ENCODE results near the gene LEF1.
"Not testable (repeated sequence)": the region's sequence is repeated elsewhere in the genome, so short reads cannot be mapped to it uniquely, and the experiment has no call there.

LEF1 gene

DNA sequence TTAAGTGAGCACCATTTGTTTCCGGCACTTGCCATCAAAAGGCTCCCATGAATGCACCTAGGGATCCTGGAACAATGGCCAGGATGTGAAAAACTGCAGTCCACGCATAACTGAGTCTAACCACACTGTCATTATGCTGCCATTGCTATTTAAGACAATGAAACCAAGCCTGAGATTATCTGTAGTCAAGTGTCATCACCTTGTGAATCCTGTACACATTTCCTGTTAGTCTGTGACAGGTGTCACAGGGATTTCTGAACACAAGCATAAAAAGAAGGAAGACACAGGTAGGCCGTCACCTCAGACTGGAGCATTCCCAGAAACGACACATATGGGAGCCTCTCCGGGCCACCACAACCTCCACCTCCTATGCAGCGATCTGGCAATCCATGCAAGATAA is 112.3 kb downstream of the LEF1 start:
- no peak for FAIRE-seq

DNA sequence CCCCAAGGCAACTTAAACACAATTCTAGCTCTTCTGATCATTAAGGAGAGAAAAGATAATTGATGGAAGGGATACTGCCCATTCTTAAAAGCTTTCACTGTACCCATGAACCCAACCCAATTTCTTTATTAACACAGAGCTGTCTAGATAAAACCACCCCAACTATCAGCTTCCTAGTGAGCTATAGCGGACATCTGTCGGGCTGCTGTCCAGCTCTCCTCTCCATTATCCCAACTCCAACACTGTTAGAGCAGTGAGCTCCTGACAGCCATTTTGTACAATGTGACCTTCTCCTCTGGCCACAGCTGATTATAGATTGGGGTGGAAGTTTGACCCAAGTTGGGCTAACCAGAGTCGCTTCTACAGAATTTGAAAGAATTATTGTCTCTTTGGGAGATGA is 112.9 kb downstream of the LEF1 start:
- FAIRE-seq = no peak

DNA sequence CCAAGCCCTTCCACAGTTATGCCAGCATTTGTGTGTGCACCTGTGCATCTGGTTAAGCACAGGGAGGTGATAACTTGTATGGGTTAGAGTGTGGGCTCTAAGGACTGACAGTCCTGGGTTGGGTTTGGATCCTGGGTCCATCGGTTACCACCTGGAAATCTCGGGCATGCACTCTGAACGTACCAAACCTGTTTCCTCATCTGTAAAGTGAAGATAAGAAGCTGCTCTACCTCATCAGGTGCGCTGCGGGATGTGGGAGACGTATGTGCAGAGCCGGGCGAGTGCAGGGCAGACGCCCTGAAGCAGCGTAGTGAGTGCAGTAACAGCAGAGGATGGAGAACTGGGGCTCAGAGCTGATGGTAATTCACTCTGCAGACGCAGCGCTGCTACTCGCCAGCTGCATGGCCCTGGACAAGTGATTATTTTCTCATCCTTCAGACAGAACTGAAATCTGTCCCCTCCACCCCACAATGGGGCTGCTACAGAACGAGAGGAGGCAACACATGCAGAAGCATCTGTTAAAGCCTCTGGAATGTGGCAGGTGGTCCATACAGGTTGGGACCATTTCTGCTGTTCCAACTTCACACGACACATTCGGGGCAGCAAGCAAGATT is 114.6 kb downstream of the LEF1 start:
- FAIRE-seq = no peak

DNA sequence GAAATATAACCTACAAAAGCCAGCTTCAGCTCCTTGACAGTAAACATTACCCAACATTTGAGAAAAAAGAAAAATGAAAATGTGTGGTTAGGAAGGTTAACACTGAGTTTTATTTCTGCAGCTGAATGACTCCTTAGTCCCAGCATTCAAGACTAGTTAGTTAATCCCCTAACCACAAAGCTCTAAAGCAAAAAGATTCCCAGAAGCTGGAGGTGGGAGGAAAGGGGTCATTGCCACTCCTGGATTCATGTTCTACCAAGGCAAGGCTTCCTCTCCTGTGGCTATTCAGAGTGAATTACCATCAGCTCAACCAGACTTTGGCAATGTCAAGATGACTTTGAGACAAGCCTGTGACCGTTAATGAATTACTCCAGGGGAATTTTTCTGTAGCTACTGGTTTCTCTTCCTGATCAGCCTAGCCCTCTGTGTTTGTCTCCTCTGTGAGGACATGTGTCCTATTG is 115.5 kb downstream of the LEF1 start:
- FAIRE-seq = no peak

DNA sequence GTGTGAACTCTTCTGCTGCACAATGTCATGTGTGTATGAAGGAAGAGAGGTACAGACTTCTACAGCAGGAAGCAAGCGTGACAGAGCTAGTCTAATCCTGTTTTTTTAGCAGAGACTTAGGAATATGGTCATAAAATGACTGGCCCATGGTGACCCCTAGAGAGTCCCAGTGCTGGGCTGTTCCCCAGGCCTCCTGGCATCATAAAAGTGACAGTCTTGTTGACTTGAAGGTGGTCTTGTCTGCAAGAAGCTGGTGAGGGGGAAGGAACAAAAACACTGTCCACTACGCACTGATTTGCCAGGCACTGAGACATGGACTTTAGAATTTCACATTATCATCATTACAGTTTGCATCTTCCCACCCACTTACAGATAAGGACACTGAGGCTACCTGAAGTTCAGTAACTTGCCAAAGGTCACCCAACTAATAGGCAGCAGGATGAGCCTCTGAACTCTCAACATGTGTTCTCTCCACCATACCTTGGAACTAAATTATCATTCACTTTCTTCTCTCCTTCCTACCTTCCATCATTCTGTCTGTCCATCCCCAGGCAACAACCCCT is 116.1 kb downstream of the LEF1 start:
- no peak for FAIRE-seq

DNA sequence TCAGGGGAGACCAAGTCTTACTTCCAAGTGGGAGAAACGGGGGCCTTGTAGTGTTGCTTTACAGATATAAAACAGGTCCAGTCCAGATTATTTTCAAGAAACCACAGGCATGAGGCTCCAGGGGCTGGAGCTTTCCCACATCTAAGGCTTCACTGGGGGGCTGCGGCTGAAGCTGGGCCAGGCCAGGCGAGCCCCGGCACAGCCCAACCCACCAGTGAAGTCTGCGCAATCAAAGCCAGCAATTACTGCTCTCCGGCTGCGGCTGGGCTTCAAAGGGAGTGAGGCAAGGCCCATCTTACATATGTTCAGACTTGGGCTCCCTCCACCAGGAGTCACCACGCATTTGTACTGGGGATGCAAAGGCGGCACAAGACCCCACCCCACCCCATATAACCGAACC is 117.4 kb downstream of the LEF1 start:
- no peak for FAIRE-seq

DNA sequence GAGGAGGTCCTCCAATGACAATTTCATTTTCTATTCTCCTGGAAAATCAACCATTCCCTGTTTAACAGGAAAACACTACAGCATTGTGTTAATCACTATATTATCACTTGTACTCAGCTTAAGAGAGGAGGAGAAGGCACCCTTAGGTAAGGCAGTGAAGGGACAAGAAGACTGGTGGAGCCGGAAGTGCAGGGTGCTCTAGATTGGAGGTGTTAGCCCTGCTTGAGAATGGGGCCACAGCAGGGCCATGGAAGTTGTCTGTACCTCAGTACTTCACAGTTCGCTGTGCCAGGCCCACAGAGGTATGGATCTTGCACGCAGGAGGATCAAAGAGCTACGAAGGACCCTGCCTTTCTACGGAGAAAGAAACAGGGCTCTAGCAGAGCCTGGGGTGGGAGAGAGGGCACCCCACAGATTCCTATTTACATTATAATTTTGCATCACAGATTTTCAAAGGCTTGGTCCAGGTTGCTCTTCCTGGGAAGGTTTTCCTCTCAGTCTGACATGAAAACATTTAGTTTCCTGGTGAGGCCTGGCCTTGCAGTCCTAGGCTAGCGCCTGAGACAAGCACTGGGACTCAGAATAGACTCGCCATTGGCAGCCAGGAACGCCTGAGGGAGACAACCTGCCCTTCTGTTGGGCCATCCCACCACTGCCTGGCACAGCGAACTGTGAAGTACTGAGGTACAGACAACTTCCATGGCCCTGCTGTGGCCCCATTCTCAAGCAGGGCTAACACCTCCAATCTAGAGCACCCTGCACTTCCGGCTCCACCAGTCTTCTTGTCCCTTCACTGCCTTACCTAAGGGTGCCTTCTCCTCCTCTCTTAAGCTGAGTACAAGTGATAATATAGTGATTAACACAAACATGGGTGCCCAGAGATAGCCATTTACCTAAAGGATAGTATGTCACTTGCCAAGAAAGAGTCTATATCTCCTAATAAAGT is 118.3 kb downstream of the LEF1 start:
- not testable (repeated sequence) for FAIRE-seq

DNA sequence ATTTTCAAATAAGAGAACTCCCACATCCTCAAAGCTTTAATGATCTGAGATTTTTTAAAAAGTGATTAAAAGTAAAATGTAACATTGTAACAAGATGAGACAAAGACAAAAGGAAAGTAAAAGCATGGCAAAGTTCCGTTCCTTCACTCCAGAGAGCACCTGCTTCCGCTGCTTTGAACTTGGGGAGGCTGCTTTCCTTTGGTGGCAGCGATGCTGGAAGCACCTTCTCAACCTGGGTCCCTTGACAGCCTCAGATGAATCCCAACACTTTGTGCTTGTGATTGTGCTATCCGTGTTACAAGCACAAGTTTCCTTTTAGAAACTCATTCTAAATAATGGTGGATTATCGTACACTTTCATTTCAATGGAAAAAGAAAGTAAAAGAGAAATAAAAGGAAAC is 119.3 kb downstream of the LEF1 start:
- no peak for FAIRE-seq

DNA sequence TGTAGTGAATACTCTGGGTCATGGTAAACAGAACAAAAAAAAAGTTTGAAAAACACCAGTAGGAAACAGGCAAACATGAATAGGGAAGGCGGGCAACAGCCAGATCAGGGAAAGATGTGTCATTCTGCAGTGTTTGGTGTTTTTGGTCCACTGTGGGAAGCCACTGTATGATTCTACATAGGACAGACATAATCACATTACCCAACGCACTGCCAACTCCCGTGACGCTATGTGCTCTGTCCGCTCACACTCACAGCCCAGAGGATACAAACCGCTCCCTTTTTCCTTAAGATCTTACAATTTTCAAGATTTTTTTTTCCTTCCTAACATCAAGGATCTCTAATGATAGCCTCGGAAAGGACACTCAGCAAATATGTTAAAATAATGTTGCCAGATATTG is 119.7 kb downstream of the LEF1 start:
- no peak for FAIRE-seq

DNA sequence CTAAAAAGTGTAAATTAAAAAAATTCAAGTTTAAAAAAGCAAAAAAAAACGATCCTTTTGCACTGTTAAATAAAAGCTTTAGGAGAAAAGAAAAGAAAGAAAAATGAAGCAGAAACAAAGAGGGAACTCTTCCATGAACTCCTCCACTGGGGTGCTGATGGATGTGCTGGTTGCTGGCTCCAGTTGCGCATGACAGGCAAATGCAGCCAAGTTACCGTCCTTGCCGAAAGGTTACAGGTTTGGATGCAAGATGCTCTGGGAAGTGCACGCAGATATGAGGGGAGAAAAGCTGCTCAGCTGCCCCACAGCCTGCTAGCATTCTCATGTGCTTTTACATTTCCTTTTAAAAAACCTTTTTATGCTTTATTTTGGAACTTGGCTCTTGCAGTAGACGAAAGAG is 120.6 kb downstream of the LEF1 start:
- FAIRE-seq = peak; percentile 29

DNA sequence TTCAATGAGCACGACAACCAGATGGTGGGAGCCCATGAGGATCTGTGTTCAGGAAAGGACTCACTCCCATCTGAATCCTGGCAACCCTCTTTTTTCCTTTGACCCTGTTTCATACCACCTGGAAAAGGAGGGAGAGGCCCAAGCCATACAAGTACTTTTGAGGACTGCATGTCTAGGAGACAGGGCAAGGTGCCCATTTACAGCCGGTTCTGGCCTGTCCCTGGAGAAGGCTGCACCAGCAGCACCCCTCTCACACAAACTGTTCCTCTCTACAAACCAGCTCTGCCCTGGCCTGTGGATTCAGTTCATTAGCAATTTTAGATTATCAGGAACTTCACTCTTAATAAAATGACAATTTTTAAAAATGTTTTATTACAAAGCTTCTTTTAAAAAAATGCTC is 121.5 kb downstream of the LEF1 start:
- FAIRE-seq = no peak

DNA sequence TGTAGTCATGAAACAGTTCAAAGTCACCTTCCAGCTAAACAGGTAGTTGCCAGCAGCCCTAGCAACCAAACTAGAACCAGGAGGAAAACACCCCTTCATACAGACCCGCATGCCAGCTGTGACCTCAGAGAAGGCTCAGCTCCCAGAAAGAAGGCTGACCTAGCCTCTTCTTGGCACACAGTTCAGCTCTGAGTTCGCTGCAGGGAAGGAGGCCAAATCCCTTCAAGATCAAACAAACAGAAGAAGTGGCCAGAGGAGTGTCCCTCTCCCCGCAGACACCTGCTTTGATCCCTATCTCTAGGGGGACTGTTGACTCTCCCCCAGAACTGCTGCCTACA is 123.1 kb downstream of the LEF1 start:
- FAIRE-seq = no peak

DNA sequence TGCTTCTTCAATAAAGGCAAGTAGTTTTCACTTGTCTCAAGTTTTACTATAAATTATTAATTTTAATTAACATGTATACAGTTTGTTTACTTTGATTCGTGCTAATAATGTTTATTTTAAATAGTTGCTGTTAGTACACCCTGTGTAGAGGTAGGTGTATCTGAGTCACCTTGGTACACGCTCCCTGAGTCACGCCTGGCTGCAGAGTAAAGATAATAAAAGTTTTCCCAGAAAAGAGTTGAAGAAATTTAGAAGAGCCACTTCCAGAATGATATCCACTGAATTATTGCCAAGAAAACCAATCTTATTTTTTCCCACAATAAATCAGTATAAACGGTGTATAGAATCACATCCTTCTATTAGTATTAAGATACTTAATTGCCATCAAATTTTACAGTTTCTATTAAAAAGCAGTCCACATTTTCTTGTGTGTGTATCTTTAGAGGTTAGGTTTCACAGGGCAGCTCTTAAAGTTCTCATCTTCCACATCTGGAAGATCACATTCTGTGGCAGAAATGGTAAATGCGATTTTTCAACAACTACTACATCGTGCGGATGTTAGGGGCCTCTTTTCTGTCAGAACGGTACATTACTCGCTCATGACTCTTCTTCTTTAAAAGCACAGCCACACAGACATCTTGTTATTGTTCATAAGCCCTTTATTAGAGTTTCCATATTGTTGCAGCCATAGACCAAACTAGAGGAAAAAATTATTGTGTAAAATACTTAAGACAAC is 123.6 kb downstream of the LEF1 start:
- FAIRE-seq = no peak

DNA sequence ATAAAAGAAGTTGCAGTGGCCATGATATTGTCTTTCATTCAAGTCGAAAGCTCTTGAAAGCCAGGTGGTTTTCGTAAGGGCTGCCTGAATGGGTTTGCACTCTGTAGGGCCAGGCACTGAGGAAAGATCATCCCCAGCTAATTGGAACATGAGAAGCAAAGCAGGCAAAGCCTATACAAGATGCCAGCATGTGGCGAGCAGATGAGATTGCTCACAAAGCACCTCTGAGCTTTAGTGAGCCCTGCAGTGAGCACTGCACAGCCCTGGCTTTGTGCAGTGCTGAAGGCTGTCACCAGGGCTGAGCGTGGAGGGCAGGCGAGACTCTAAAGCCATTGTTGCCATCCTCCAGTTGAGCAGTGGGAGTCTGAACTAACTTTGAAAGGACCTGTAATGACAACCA is 125.2 kb downstream of the LEF1 start:
- FAIRE-seq = no peak

DNA sequence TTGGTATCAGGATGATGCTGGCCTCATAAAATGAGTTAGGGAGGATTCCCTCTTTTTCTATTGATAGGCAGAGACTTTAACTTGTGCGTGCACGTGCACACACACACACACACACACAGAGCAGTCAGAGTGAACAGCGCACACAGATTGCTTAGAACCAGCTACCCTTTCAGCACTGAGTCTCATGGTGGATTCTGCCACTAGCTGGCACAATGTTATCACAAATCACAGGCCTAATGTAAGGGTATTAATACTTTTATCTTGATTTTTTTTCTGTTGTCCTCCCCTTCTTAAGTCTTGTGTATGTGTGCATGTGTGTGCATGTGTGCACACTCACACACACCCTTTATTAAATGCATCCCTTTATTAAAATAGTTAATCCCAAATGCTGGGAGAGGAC is 125.8 kb downstream of the LEF1 start:
- no peak for FAIRE-seq

DNA sequence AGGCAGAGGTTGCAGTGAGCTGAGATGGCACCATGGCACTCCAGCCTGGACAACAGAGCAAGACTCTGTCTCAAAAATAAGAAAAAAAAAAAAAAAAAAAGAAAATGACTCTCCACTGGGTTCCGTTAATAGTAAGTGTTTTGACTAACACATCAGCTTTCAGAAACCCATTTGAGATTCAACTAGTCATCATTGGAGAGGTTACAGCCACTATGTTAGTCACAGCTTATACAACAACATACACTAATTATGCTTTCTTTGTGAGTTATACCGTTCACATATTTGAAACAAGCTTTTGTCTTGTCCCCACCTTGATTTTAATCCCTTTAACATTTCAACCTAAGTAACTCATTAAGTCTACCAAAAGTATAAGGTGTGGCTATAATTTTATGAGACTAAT is 130.8 kb downstream of the LEF1 start:
- FAIRE-seq = no peak

DNA sequence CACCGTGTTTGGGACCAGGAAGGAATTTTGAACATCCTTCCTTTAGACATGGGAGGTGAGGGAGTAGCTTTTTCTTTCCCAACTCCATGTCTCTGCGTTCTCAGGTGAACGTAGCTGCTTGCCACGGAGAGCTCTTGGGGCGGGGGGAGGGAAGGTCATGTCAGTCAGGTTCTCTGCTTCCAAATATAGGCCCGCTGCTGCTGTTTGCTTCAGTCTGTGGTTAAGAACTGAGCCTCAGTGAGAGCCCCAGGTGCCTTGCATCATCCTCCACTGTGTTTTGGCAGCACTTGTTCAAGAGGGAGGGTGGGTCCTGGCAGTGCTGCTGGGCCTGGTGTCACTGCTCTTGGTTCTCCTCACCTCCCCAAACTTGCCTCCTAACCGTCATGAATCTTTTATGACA is 132.5 kb downstream of the LEF1 start:
- no peak for FAIRE-seq

DNA sequence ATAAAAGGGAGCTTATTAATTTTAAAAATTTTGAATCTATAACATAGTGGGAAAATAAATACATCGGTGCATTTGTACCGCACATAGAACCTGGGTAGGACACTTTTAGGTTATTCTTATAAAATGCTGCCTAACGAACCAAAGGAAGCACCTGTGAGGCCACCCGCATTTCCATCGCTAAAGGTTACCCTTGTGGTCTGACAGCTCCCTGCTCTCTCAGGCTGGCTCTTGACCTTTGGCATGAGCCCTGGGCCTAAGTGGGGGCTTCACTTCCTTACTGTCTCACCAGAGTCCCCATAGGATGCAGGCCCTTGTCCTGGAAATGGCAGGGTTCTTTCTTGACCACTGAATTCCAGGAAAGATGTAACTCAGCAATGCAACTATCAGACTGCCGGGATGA is 133.0 kb downstream of the LEF1 start:
- FAIRE-seq = no peak

DNA sequence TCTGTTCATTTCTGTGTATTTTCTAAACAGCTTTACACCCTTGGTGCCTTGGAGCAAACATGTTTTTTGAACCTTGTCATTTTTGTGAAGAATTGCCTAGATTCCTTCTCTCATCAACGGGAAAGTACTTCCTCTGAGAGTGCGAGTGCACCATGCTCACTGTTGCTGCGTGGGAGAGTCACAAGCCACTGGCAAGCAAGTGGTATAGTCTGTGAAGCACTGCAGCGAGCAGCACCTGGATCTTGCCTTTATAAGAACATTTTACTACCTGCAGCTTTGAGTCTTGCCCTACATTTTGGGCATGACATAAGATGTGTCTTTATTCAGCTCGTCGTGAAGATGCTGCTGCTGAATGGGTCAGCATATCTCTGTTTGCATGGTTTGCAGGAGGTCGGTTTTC is 134.2 kb downstream of the LEF1 start:
- no peak for FAIRE-seq

DNA sequence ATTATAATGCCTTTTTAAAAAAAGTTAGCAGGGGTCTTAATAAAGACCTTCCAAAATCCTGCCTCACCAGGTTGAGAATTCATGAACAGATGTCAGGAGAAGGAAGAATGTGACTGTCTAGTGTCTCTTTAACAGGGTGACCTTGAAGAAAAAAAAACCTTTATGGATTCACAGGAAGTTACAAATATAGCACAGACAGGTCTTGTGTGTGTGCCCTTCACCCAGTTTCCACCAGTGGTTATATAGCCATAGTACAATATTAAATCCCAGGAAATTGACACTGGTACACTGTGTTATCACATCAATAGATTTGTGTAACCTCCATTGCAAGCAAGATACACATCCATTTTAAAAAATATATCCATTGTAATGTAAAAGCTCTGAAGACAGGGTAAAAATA is 135.4 kb downstream of the LEF1 start:
- FAIRE-seq = no peak

DNA sequence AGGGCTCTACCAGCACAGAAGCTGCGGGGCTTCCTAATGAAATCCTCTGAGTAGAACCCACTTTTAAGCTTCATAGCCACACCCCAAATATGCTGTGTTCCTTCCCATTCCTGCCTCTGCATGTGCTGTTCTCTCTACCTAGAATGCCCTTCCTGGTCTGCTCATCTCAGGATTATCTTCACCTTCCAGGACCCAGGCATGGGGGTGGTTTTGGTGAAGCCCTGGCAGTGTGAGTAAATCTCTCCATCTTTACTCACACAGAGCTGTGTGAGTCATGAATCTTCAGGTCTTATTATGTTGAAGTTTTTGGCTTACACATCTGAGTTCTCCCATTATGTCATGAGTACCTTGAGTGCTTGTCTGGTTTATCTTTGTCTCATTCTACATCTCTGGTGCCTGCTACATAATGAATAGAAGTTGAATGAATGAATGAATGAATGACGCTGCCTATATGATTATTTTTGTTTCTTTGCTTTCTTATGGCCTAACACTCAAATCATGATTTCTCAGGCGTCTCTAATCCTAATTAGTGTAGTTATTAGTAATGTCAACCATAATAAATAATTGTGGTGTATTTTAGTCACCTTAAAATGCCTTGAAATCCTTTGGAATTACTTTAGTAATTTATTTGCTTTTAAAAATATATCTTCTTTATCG is 137.2 kb downstream of the LEF1 start:
- FAIRE-seq = no peak

DNA sequence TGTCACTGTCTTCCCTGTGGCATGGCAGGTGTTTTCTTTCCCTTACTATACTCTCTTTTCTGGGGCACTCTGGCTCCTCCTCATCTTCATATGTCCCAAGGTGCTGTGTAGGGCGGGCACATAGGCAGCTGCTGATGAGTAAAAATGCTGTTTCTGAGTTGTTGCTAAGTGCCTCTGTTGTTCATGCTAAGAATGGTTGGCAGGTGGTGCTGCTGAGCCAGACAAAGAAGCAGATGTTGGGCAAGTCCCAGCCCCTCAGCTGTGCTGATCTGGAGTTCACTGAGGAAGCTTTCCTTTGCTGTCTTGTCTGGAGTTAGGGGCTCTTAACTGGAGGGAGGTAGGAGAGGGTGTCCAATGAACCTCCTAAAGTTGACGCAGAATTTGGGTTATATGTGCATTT is 138.4 kb downstream of the LEF1 start:
- FAIRE-seq = no peak

DNA sequence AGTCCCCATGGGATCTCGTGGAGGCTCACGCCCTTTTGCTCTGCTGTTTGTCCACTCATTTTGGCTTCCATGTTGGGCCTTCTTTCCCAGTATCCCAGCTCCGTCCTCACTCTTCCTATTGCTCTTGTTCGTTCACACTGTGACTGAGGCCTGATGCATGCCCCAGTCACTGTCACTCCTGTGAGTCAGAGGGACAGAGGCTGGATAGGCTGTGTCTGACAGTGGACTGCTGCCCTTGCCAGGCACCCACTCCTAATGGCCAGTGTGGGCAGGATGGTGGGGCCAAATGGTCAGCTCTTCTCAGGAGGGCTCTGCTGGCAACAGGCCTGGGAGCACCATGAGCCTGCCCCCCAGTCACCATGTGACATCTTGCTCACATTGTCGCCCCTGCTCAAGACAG is 139.0 kb downstream of the LEF1 start:
- FAIRE-seq = no peak

Measured in endometrium (tissue), 2 donors.